GM12872 (cell line): ENCODE measurements around the gene GNB1L.

Experiments used
- TF ChIP-seq, protein P1 (sequence below): IDR thresholded peaks from 3 replicates; pipeline ENCODE4 v1.5.1; 2011; ENCODE audit warnings: low read depth, mild to moderate bottlenecking, low read length, moderate library complexity; ENCODE audit not compliant: insufficient read depth

The GNB1L gene

GRCh38 chr22:19880786-19881569 is 26.3 kb upstream of the GNB1L start:
- TF ChIP-seq, protein P1, sequence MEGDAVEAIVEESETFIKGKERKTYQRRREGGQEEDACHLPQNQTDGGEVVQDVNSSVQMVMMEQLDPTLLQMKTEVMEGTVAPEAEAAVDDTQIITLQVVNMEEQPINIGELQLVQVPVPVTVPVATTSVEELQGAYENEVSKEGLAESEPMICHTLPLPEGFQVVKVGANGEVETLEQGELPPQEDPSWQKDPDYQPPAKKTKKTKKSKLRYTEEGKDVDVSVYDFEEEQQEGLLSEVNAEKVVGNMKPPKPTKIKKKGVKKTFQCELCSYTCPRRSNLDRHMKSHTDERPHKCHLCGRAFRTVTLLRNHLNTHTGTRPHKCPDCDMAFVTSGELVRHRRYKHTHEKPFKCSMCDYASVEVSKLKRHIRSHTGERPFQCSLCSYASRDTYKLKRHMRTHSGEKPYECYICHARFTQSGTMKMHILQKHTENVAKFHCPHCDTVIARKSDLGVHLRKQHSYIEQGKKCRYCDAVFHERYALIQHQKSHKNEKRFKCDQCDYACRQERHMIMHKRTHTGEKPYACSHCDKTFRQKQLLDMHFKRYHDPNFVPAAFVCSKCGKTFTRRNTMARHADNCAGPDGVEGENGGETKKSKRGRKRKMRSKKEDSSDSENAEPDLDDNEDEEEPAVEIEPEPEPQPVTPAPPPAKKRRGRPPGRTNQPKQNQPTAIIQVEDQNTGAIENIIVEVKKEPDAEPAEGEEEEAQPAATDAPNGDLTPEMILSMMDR: no peak

GRCh38 chr22:19879992-19880785 is 25.5 kb upstream of the GNB1L start:
- TF ChIP-seq, protein P1: no peak

GRCh38 chr22:19879643-19879991 is 24.9 kb upstream of the GNB1L start:
- TF ChIP-seq, protein P1: no peak

DNA sequence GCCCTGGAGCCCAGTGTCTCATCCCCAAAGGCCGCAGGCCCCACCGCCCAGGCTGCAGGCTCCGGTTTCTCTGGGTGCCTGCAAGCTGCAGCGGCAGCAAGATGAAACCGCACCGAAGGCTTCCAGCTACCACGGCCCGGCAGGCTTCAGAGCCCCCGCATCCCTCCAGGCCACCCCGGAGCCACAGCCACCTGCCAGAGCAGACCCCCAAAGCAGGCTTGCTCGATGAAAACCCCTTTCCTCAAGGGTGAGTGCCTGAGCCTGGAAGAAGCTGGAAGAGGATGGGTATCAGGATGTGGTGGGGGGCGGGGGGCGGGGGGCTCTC is 24.5 kb upstream of the GNB1L start:
- TF ChIP-seq, protein P1: no peak

DNA sequence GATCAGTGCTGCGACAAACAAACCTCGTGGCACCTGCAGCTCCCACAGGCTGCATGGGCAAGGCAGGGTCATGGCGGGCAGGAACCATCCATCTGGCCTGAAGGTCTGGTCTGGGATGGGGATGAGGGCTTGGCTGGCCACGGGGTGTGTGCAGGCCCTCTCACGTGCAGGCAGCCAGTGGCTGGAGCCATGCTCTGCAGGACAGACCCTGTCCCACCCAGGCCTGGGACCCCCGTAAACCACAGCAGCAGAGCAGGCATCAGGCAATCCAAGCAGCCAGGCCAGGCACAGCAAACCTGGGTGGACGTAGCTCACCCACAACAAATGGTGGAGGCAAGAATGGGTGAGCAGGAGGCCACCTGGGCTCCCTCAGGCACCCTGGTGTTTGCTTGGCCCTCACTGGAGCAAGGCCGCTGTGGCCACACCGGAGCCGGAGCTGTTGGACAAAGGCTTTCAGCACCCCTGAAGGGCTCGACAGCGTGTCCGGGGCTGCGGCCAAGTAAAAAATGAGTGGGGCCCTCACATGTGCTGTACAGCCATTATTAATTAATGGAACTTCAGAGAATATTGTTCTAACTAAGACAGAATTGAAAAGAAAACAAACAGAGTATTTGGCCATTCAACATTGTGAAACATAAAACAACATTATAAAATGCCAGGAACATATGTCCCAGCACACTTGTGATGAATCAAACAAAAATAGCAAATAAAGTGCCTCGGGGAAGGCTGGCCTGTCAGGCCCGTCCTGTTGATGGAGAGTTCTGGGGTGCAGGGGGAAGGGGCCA is 24.0 kb upstream of the GNB1L start:
- TF ChIP-seq, protein P1: no peak

GRCh38 chr22:19877626-19878339 is 23.1 kb upstream of the GNB1L start:
- TF ChIP-seq, protein P1: no peak
